Transverse colon (tissue), 4 donors: Measurements from ENCODE around the gene OR1D5. TPM values are rescaled to one million over a fixed set of nuclear protein-coding genes. Genes with fewer than 3 reads are reported as not detected.

ENCODE experiments used
- DNase-seq: peaks from one replicate; pipeline ENCODE4 v3.0.0-alpha.2; 2019
- H3K27ac ChIP-seq, 4 donors: fragments of 200-600 bp; sonication (generic); 2 replicates each; pipeline ENCODE4 v1.5.1; 2016 to 2018; ENCODE audit warnings: inconsistent platforms in 4 of 4
- H3K27me3 ChIP-seq: fragments of 200-600 bp; sonication (generic); 2 replicates; pipeline ENCODE4 v1.5.1; 2017; ENCODE audit warnings: inconsistent platforms
- H3K36me3 ChIP-seq, 4 donors: fragments of 200-600 bp; sonication (generic); 2 replicates each; pipeline ENCODE4 v1.5.1; 2017 to 2019; ENCODE audit warnings: inconsistent platforms in 4 of 4
- H3K4me1 ChIP-seq, 4 donors: fragments of 200-600 bp; sonication (generic); 2 replicates each; pipeline ENCODE4 v1.5.1; 2017 to 2020; ENCODE audit warnings: inconsistent platforms in 4 of 4
- H3K4me3 ChIP-seq, 4 donors: fragments of 200-600 bp; sonication (generic); 1 replicate in 1 of 4; 2 replicates in 3 of 4; pipeline versions ENCODE4 v1.5.1 to v1.6.1; 2017 to 2019; ENCODE audit warnings: inconsistent platforms in 4 of 4
- H3K9me3 ChIP-seq, 2 donors: fragments of 200-600 bp; sonication (generic); 2 replicates each; pipeline ENCODE4 v1.5.1; 2017 to 2019; ENCODE audit warnings: inconsistent platforms in 2 of 2
- EP300 ChIP-seq: sonication (generic); formaldehyde crosslinking; IDR thresholded peaks from one replicate; pipeline ENCODE4 v1.6.1; 2017; ENCODE audit warnings: antibody characterized with exemption, low read depth
- POLR2A ChIP-seq: fragments of 450-650 bp; IDR thresholded peaks from one replicate; pipeline ENCODE4 v1.6.1; 2016; ENCODE audit warnings: antibody characterized with exemption, mild to moderate bottlenecking, moderate library complexity
- POLR2AphosphoS5 ChIP-seq, 3 donors: sonication (generic); formaldehyde crosslinking; IDR thresholded peaks; one replicate each; pipeline ENCODE4 v1.6.1; 2016; ENCODE audit warnings: antibody characterized with exemption in 3 of 3
- WGBS, 2 donors: methylation state at CpG; one replicate each; pipeline ENCODE4 v1.1.5; 2018; ENCODE audit warnings: low coverage in 1 of 2; 5-methylcytosine and 5-hydroxymethylcytosine counted together
- in situ Hi-C, 4 donors: fragments of 200-750 bp; cut with MboI; loops; one replicate each; pipeline versions ENCODE4 v1.15.0 to v1.15.1; 2017; ENCODE audit warnings: low sequenced_read_pairs in 3 of 4, low pct_ligation_motif_present in 1 of 4, low pct_unique_long_range_greater_than_20kb in 1 of 4
- intact Hi-C: fragments of 100-400 bp; cut with DNase I; formaldehyde crosslinking; loops from one replicate; pipeline ENCODE4 v1.15.1; 2023; ENCODE audit warnings: low total_unique reads
- total RNA-seq, 4 donors: library from RNA; depleted of rRNA; stranded (reverse); fragments of >200 nt; gene quantifications; one replicate each; pipeline ENCODE4 v1.1.0, GENCODE V29; 2016
- TF ChIP-seq, protein P1 (sequence below), 5 experiments: fragments of 200-600 bp in 3 of 5; fragments of 450-650 bp in 2 of 5; sonication (generic) in 3 of 5; IDR thresholded peaks; 1 replicate in 2 of 5; 2 replicates in 3 of 5; pipeline ENCODE4 v1.5.1; 2016 to 2017; ENCODE audit warnings: antibody characterized with exemption in 5 of 5, inconsistent platforms in 3 of 5, mild to moderate bottlenecking in 2 of 5, moderate library complexity in 1 of 5

OR1D5 gene
- total RNA-seq, 4 donors from 2014 or later: not detected

DNA sequence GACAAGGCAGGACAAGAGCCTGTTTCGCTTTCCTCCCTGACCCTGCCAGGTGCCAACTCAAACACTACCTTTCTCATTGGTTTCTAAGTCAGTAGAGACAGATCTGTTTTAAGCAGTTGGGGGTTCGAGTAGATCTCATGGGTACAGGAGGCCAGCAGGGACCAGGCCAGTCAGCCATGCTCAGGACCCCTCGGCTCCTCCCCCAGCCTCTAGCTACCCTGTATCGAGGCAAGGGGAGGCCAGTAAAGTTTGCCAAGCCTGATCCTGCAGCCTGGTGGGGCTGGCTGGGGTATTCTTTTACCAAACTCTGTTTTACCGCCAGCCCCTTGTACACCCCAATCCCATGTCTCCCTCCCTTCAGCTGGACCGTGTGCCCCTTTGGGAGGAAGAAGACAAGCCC lies 26.6 kb downstream of the OR1D5 start:
- Histone ChIP-seq H3K36me3 (no peaks in the 10 kb centered on the region), H3K4me1 (no peaks in the 10 kb centered on the region), H3K27ac (no peak overlapping the region), H3K9me3 (no peaks in the 10 kb centered on the region), H3K4me3 (no peak overlapping the region), H3K27me3 (peaks cover 2% of the 10 kb centered on the region)
- no peak for TF ChIP-seq POLR2A
- TF ChIP-seq POLR2AphosphoS5 (IDR thresholded peaks at IDR 0.05): no peak
- TF ChIP-seq, protein P1, sequence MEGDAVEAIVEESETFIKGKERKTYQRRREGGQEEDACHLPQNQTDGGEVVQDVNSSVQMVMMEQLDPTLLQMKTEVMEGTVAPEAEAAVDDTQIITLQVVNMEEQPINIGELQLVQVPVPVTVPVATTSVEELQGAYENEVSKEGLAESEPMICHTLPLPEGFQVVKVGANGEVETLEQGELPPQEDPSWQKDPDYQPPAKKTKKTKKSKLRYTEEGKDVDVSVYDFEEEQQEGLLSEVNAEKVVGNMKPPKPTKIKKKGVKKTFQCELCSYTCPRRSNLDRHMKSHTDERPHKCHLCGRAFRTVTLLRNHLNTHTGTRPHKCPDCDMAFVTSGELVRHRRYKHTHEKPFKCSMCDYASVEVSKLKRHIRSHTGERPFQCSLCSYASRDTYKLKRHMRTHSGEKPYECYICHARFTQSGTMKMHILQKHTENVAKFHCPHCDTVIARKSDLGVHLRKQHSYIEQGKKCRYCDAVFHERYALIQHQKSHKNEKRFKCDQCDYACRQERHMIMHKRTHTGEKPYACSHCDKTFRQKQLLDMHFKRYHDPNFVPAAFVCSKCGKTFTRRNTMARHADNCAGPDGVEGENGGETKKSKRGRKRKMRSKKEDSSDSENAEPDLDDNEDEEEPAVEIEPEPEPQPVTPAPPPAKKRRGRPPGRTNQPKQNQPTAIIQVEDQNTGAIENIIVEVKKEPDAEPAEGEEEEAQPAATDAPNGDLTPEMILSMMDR (IDR thresholded peaks at IDR 0.05): no peak
- no peak for TF ChIP-seq EP300
- intact Hi-C loops (no loop called here), in situ Hi-C loops (loop anchor here in 3 of 4 donors (25.0 kb wide), 1 partner anchor 601 kb away; the partner anchor contains the start of genes CTNS (in 3 of the 3) and SHPK (in 3 of the 3))
- DNase-seq: no peak
- WGBS, 2 donors: 86 to 100% methylated on average over 1 to 6 of the region's 6 CpGs

DNA sequence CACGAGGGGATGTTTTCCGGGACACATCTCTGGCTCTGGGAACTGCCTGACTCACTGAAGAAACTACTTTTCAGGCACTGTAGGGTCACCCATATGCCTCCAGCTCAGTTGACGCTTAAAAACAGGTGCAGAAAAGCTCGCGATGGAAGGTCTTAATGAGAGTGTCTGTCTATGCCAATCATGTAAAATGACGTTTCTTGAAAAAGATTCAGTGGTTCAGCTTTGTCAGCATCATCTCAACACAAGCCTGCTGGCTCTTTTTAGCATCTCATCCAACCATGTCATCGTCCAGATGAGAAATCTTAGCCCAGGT lies 27.5 kb downstream of the OR1D5 start:
- Histone ChIP-seq H3K4me1 (no peaks in the 10 kb centered on the region), H3K9me3 (no peaks in the 10 kb centered on the region), H3K36me3 (peaks cover 0 to 1% (median 0%) of the 10 kb centered on the region in 4 donors), H3K4me3 (no peak overlapping the region), H3K27ac (no peak overlapping the region), H3K27me3 (peaks cover 2% of the 10 kb centered on the region)
- in situ Hi-C loops (loop anchor here in 3 of 4 donors (25.0 kb wide), 1 partner anchor 601 kb away; the partner anchor contains the start of genes CTNS (in 3 of the 3) and SHPK (in 3 of the 3)), intact Hi-C loops (no loop called here)
- TF ChIP-seq, protein P1 (IDR thresholded peaks at IDR 0.05): no peak
- TF ChIP-seq EP300 (no peak), POLR2AphosphoS5 (IDR thresholded peaks at IDR 0.05) (no peak), POLR2A (no peak)
- no peak for DNase-seq
- WGBS, 2 donors: 85 to 95% methylated on average over 2 to 7 of the region's 7 CpGs

GRCh38 chr17:3035256-3035967 lies 28.0 kb downstream of the OR1D5 start:
- no peak for DNase-seq
- WGBS, 2 donors: 79 to 100% methylated on average over 2 to 13 of the region's 13 CpGs
- Histone ChIP-seq H3K4me1 (no peaks in the 10 kb centered on the region), H3K27me3 (peaks cover 2% of the 10 kb centered on the region), H3K4me3 (no peak overlapping the region), H3K27ac (no peak overlapping the region), H3K36me3 (peaks cover 0 to 6% (median 0%) of the 10 kb centered on the region in 4 donors), H3K9me3 (no peaks in the 10 kb centered on the region)
- TF ChIP-seq EP300 (no peak), POLR2A (no peak), POLR2AphosphoS5 (IDR thresholded peaks at IDR 0.05) (no peak)
- TF ChIP-seq, protein P1 (IDR thresholded peaks at IDR 0.05): no peak
- in situ Hi-C loops (loop anchor here in 3 of 4 donors (25.0 kb wide), 1 partner anchor 602 kb away; the partner anchor contains the start of genes CTNS (in 3 of the 3) and SHPK (in 3 of the 3)), intact Hi-C loops (no loop called here)

GRCh38 chr17:3034578-3034920 lies 28.9 kb downstream of the OR1D5 start:
- DNase-seq: no peak
- H3K4me1 ChIP-seq: no peaks in the 10 kb centered on the region
- intact Hi-C loops: no loop called here
- H3K36me3 ChIP-seq: peaks cover 0 to 9% (median 0%) of the 10 kb centered on the region in 4 donors
- TF ChIP-seq, protein P1 (IDR thresholded peaks at IDR 0.05): no peak
- TF ChIP-seq EP300 (no peak), POLR2A (no peak), POLR2AphosphoS5 (IDR thresholded peaks at IDR 0.05) (no peak)
- H3K4me3 ChIP-seq: no peak overlapping the region
- H3K27me3 ChIP-seq: peaks cover 2% of the 10 kb centered on the region
- in situ Hi-C loops: loop anchor here in 3 of 4 donors (25.0 kb wide), 1 partner anchor 603 kb away; the partner anchor contains the start of genes CTNS (in 3 of the 3) and SHPK (in 3 of the 3)
- no peak overlapping the region for H3K27ac ChIP-seq
- no peaks in the 10 kb centered on the region for H3K9me3 ChIP-seq
- WGBS, 2 donors: 79% methylated on average over 9 of the region's 9 CpGs; no CpG with 5 or more reads in 1 of the 2 donors
